A673 (cell line): Measurements from ENCODE around the gene RNF113B.

Source experiments
- CTCF ChIP-seq: fragments of 300-800, 200-600 bp; sonication (generic); conservative IDR thresholded peaks from 2 replicates; pipeline ENCODE4 v1.5.1; 2017; ENCODE audit warnings: low read depth, mild to moderate bottlenecking, antibody characterized with exemption, low read length, moderate library complexity, mixed read lengths
- EZH2 ChIP-seq: fragments of 200-600 bp; sonication (generic); IDR thresholded peaks from 2 replicates; pipeline ENCODE4 v1.6.1; 2017; ENCODE audit warnings: borderline replicate concordance, low read depth, mild to moderate bottlenecking, mixed read lengths, antibody characterized with exemption, low read length; ENCODE audit not compliant: poor library complexity, severe bottlenecking

GRCh38 chr13:98156259-98156658 is 20.8 kb downstream of the RNF113B start:
- TF ChIP-seq CTCF (no peak), EZH2 (no peak)
